Activated CD8-positive, alpha-beta memory T cell treated with anti-CD3 and anti-CD28 coated beads for 4 hours (primary cell): ENCODE data around the gene MAMSTR.
"Not testable (repeated sequence)": the region's sequence is repeated elsewhere in the genome, so short reads cannot be mapped to it uniquely, and the experiment has no call there.

ENCODE experiments used
- DNase-seq, 2 donors: peaks; one replicate each; pipeline ENCODE4 v3.0.0-alpha.2; 2020; ENCODE audit warnings: low read depth in 2 of 2

MAMSTR gene

GRCh38 chr19:48686088-48686487, 33.4 kb downstream of the MAMSTR start:
- no peak for DNase-seq

- no peak for DNase-seq
Observed at GRCh38 chr19:48685583-48685982, 33.9 kb downstream of the MAMSTR start.

- DNase-seq = no peak
Observed at GRCh38 chr19:48683349-48683748, 36.2 kb downstream of the MAMSTR start.

GRCh38 chr19:48681127-48681470, 38.4 kb downstream of the MAMSTR start:
- no peak for DNase-seq

GRCh38 chr19:48680436-48681126, 38.9 kb downstream of the MAMSTR start:
- no peak for DNase-seq

GRCh38 chr19:48680006-48680405, 39.5 kb downstream of the MAMSTR start:
- not testable (repeated sequence) for DNase-seq

GRCh38 chr19:48678201-48678600, 41.3 kb downstream of the MAMSTR start:
- DNase-seq = no peak

- no peak for DNase-seq
Observed at GRCh38 chr19:48676887-48677286, 42.6 kb downstream of the MAMSTR start.

GRCh38 chr19:48676487-48676886, 43.0 kb downstream of the MAMSTR start:
- DNase-seq = no peak

GRCh38 chr19:48674921-48675824, 44.4 kb downstream of the MAMSTR start:
- peak; percentile 39 to 47 for DNase-seq

- no peak for DNase-seq
Observed at GRCh38 chr19:48674216-48674809, 45.2 kb downstream of the MAMSTR start.

- DNase-seq = no peak
Observed at GRCh38 chr19:48673436-48674100, 46.0 kb downstream of the MAMSTR start.

- no peak for DNase-seq
Observed at GRCh38 chr19:48672994-48673393, 46.5 kb downstream of the MAMSTR start, which contains the start of gene NTN5. Gene NTN5, minus strand, starts transcription at chr19:48673017. Its CDS starts 2,031 bp downstream, at chr19:48670986.

GRCh38 chr19:48671446-48671995, 48.0 kb downstream of the MAMSTR start:
- no peak for DNase-seq

GRCh38 chr19:48670699-48671445, 48.7 kb downstream of the MAMSTR start:
- DNase-seq = no peak

GRCh38 chr19:48669903-48670668, 49.4 kb downstream of the MAMSTR start:
- DNase-seq = no peak

GRCh38 chr19:48668761-48669160, 50.8 kb downstream of the MAMSTR start:
- DNase-seq = no peak

- DNase-seq = no peak
Observed at GRCh38 chr19:48668332-48668731, 51.2 kb downstream of the MAMSTR start.

GRCh38 chr19:48665786-48666185, 53.7 kb downstream of the MAMSTR start:
- no peak for DNase-seq

- no peak for DNase-seq
Observed at GRCh38 chr19:48664476-48664875, 55.0 kb downstream of the MAMSTR start.
